ENCODE measurements around the gene ARID1B. TPM values are rescaled to one million over a fixed set of nuclear protein-coding genes. Genes with fewer than 3 reads are reported as not detected.

Gene ARID1B
- 13.7 and 14.3 TPM in 2 replicates for total RNA-seq

DNA sequence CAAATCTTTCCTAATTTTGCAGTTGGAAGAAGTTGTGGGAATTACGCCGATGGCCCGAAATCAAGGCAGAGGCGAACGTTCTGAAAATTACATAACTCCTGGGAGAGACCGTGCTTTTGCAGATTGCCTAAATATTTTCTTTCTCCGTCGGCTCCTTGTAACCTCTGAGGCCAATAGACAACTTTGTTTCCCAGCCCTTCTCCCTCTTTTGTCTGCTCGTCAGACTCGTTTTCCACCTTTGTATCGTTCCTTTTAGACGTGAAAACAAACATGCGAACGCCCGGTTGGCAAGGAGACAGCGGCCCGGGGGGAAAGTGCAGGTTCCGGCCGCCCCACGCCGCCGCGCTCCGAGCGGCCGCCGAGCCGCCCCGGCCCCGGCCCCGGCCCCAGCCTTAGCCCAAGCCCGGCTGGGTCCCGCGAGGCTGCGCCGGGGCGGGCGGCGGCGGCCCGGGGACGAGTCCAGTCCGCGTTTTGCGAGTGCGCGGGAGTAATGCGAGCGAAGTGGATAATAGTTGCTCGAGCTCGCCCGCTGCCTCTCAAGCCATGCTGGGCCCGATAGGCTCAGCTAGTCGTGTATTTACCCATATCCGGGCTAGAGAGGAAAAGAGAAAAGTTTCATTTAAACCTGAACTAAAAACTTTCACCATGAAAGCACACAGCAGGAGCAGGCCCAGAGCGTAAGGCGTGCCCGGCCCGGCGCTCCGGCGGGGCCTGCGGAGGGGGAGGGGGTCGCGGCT, at the start of gene ARID1B:
Gene ARID1B (plus strand): TSS at position 539 of the 737 bp plus-strand sequence. CDS start 303 bp downstream, outside the sequence.

All from bronchus fibroblast of lung (primary cell).